HepG2 (cell line): ENCODE results near the gene PGP. TPM values are rescaled to one million over a fixed set of nuclear protein-coding genes. Genes with fewer than 3 reads are reported as not detected.

Source experiments
- ATF7 ChIP-seq, 2 experiments: fragments of 450-650 bp in 1 of 2; sonication (generic) in 1 of 2; formaldehyde crosslinking in 1 of 2; IDR thresholded peaks; 2 replicates each; pipeline versions ENCODE4 v1.4.0 to v1.6.1; 2016 to 2020; ENCODE audit warnings: antibody characterized with exemption in 1 of 2, mild to moderate bottlenecking in 1 of 2, missing genetic modification reagents in 1 of 2
- KAT2B ChIP-seq: fragments of 150-350 bp; IDR thresholded peaks from 2 replicates; pipeline ENCODE4 v1.6.1; 2014; ENCODE audit warnings: low read depth, low read length, borderline replicate concordance
- MXD4 ChIP-seq: IDR thresholded peaks from 2 replicates; pipeline ENCODE4 v1.6.1; 2016; ENCODE audit warnings: mild to moderate bottlenecking, missing biosample characterization, missing genetic modification reagents
- NCOA1 ChIP-seq: sonication (generic); formaldehyde crosslinking; IDR thresholded peaks from 2 replicates; pipeline ENCODE4 v1.9.0; 2021; ENCODE audit warnings: missing genetic modification reagents
- NR2F1 ChIP-seq, 2 experiments: fragments of 450-650 bp in 1 of 2; formaldehyde crosslinking in 1 of 2; IDR thresholded peaks; 2 replicates each; pipeline versions ENCODE4 v1.5.0 to v1.6.1; 2016 to 2020; ENCODE audit warnings: mild to moderate bottlenecking in 1 of 2, missing compliant biosample characterization in 1 of 2, missing genetic modification reagents in 1 of 2, moderate library complexity in 1 of 2
- SNRNP70 ChIP-seq: fragments of 200-400 bp; formaldehyde crosslinking; IDR thresholded peaks from 2 replicates; pipeline ENCODE4 v1.6.1; 2017; ENCODE audit warnings: mild to moderate bottlenecking, low read depth, low read length, moderate library complexity
- SOX13 ChIP-seq, 3 experiments: fragments of 450-650 bp in 1 of 3; sonication (generic) in 1 of 3; formaldehyde crosslinking in 1 of 3; IDR thresholded peaks in 2 of 3; conservative IDR thresholded peaks in 1 of 3; 2 replicates each; pipeline versions ENCODE4 v1.5.0 to v1.6.1; 2016 to 2020; ENCODE audit warnings: antibody characterized with exemption in 1 of 3, mild to moderate bottlenecking in 1 of 3, missing compliant biosample characterization in 1 of 3, missing genetic modification reagents in 1 of 3, moderate library complexity in 1 of 3
- ZNF121 ChIP-seq: sonication (generic); formaldehyde crosslinking; IDR thresholded peaks from 2 replicates; pipeline ENCODE4 v1.5.0; 2020; ENCODE audit warnings: mild to moderate bottlenecking, missing genetic modification reagents
- ZNF562 ChIP-seq: sonication (generic); formaldehyde crosslinking; IDR thresholded peaks from 2 replicates; pipeline ENCODE4 v1.8.0; 2022; ENCODE audit warnings: missing genetic modification reagents, borderline replicate concordance
- ZNF619 ChIP-seq: sonication (generic); formaldehyde crosslinking; IDR thresholded peaks from 2 replicates; pipeline ENCODE4 v1.4.0; 2020; ENCODE audit warnings: mild to moderate bottlenecking, missing genetic modification reagents
- polyA plus RNA-seq, 8 experiments: library from polyadenylated mRNA; depleted of rRNA in 3 of 8; stranded (reverse) in 7 of 8; unstranded in 1 of 8; fragments of >200 nt; fragmentation: Illumina TruSeq in 4 of 8; extraction: Trizol in 4 of 8; gene quantifications; 2 replicates each; pipeline versions ENCODE4 v1.2.1 to v1.2.3, GENCODE V29; 2011 to 2016; ENCODE audit warnings: low read depth in 4 of 8, missing spikeins in 1 of 8, mixed read lengths in 1 of 8; ENCODE audit not compliant: insufficient read depth in 1 of 8
- total RNA-seq, 5 experiments: library from RNA; depleted of rRNA; stranded (reverse); fragments of >200 nt; fragmentation: Illumina TruSeq; extraction: Trizol; gene quantifications; 2 replicates each; pipeline ENCODE4 v1.2.3, GENCODE V29; 2016; ENCODE audit warnings: low read depth in 1 of 5
- TF ChIP-seq, protein P1 (sequence below): sonication (generic); formaldehyde crosslinking; IDR thresholded peaks from 2 replicates; pipeline ENCODE4 v1.8.1; 2023; ENCODE audit warnings: mild to moderate bottlenecking, inconsistent platforms, moderate library complexity, missing genetic modification reagents, borderline replicate concordance
- TF ChIP-seq, protein P2 (sequence below): sonication (generic); formaldehyde crosslinking; IDR thresholded peaks from 2 replicates; pipeline ENCODE4 v1.4.0; 2020; ENCODE audit warnings: missing genetic modification reagents, borderline replicate concordance
- TF ChIP-seq, protein P3 (sequence below): sonication (generic); formaldehyde crosslinking; IDR thresholded peaks from 2 replicates; pipeline ENCODE4 v1.5.0; 2020; ENCODE audit warnings: mild to moderate bottlenecking, missing genetic modification reagents
- TF ChIP-seq, protein P4 (sequence below), 2 experiments: IDR thresholded peaks; 2 replicates each; pipeline ENCODE4 v1.6.1; 2011 to 2012; ENCODE audit warnings: low read length in 2 of 2, borderline replicate concordance in 1 of 2, low read depth in 1 of 2, mild to moderate bottlenecking in 1 of 2, moderate library complexity in 1 of 2

Gene PGP
- total and polyA plus RNA-seq, 2 of the 13 experiments (the other 11 are each of a cell fraction or from before 2014, with no cell fraction given), result 7.3 to 18.3 TPM

DNA sequence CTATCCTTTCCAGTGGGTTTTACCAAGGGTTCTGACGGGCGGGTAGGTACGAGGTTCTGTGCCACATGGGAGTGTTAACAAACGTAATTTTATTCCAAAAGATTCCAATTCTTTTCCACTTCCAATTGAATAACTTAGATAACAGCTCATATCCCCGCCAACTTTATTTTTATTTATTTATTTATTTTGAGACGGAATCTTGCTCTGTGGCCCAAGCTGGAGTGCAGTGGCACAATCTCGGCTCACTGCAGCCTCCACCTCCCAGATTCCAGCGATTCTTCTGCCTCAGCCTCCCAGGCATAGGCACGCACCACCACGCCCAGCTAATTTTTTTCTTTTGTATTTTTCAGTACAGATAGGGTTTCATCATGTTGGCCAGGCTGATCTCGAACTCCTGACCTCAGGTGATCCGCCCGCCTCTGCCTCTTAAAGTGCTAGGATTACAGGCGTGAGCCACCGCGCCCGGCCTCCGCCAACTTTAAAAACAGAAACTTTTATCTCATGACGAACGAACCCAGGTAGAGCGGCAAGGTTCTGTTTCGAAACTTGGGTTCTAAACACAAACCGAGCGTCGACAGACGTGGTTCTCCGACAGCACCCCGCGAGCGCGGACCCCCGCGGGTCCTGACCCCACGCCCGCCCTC is 36.1 kb upstream of the PGP start (continued):
- TF ChIP-seq, protein P1, sequence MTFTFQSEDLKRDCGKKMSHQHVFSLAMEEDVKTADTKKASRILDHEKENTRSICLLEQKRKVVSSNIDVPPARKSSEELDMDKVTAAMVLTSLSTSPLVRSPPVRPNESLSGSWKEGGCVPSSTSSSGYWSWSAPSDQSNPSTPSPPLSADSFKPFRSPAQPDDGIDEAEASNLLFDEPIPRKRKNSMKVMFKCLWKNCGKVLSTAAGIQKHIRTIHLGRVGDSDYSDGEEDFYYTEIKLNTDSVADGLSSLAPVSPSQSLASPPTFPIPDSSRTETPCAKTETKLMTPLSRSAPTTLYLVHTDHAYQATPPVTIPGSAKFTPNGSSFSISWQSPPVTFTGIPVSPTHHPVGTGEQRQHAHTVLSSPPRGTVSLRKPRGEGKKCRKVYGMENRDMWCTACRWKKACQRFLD (CRISPR knock-in tag), result no peak
- TF ChIP-seq MXD4 (no peak), KAT2B (no peak), ATF7 (IDR thresholded peaks at IDR 0.05) (no peak), ATF7 (CRISPR knock-in tag; IDR thresholded peaks at IDR 0.05) (no peak), ZNF121 (CRISPR knock-in tag) (no peak), NCOA1 (CRISPR knock-in tag) (no peak; the same call in 1 of the 2 replicates), ZNF619 (CRISPR knock-in tag) (no peak), SNRNP70 (no peak), NR2F1 (CRISPR knock-in tag; IDR thresholded peaks at IDR 0.05) (peak in 1 of 2 experiments; percentile 31; a peak in 1 of 4 replicates), SOX13 (IDR thresholded peaks at IDR 0.05) (no peak), SOX13 (CRISPR knock-in tag; conservative IDR thresholded peaks at IDR 0.05 in 1 of 2, IDR thresholded peaks at IDR 0.05 in 1 of 2) (no peak), ZNF562 (CRISPR knock-in tag) (no peak)
- TF ChIP-seq, protein P2, sequence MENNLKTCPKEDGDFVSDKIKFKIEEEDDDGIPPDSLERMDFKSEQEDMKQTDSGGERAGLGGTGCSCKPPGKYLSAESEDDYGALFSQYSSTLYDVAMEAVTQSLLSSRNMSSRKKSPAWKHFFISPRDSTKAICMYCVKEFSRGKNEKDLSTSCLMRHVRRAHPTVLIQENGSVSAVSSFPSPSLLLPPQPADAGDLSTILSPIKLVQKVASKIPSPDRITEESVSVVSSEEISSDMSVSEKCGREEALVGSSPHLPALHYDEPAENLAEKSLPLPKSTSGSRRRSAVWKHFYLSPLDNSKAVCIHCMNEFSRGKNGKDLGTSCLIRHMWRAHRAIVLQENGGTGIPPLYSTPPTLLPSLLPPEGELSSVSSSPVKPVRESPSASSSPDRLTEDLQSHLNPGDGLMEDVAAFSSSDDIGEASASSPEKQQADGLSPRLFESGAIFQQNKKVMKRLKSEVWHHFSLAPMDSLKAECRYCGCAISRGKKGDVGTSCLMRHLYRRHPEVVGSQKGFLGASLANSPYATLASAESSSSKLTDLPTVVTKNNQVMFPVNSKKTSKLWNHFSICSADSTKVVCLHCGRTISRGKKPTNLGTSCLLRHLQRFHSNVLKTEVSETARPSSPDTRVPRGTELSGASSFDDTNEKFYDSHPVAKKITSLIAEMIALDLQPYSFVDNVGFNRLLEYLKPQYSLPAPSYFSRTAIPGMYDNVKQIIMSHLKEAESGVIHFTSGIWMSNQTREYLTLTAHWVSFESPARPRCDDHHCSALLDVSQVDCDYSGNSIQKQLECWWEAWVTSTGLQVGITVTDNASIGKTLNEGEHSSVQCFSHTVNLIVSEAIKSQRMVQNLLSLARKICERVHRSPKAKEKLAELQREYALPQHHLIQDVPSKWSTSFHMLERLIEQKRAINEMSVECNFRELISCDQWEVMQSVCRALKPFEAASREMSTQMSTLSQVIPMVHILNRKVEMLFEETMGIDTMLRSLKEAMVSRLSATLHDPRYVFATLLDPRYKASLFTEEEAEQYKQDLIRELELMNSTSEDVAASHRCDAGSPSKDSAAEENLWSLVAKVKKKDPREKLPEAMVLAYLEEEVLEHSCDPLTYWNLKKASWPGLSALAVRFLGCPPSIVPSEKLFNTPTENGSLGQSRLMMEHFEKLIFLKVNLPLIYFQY (CRISPR knock-in tag), result no peak
- TF ChIP-seq, protein P3, sequence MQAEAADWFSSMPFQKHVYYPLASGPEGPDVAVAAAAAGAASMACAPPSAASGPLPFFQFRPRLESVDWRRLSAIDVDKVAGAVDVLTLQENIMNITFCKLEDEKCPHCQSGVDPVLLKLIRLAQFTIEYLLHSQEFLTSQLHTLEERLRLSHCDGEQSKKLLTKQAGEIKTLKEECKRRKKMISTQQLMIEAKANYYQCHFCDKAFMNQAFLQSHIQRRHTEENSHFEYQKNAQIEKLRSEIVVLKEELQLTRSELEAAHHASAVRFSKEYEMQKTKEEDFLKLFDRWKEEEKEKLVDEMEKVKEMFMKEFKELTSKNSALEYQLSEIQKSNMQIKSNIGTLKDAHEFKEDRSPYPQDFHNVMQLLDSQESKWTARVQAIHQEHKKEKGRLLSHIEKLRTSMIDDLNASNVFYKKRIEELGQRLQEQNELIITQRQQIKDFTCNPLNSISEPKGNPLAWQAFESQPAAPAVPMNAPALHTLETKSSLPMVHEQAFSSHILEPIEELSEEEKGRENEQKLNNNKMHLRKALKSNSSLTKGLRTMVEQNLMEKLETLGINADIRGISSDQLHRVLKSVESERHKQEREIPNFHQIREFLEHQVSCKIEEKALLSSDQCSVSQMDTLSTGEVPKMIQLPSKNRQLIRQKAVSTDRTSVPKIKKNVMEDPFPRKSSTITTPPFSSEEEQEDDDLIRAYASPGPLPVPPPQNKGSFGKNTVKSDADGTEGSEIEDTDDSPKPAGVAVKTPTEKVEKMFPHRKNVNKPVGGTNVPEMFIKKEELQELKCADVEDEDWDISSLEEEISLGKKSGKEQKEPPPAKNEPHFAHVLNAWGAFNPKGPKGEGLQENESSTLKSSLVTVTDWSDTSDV (CRISPR knock-in tag), result no peak
- TF ChIP-seq, protein P4, sequence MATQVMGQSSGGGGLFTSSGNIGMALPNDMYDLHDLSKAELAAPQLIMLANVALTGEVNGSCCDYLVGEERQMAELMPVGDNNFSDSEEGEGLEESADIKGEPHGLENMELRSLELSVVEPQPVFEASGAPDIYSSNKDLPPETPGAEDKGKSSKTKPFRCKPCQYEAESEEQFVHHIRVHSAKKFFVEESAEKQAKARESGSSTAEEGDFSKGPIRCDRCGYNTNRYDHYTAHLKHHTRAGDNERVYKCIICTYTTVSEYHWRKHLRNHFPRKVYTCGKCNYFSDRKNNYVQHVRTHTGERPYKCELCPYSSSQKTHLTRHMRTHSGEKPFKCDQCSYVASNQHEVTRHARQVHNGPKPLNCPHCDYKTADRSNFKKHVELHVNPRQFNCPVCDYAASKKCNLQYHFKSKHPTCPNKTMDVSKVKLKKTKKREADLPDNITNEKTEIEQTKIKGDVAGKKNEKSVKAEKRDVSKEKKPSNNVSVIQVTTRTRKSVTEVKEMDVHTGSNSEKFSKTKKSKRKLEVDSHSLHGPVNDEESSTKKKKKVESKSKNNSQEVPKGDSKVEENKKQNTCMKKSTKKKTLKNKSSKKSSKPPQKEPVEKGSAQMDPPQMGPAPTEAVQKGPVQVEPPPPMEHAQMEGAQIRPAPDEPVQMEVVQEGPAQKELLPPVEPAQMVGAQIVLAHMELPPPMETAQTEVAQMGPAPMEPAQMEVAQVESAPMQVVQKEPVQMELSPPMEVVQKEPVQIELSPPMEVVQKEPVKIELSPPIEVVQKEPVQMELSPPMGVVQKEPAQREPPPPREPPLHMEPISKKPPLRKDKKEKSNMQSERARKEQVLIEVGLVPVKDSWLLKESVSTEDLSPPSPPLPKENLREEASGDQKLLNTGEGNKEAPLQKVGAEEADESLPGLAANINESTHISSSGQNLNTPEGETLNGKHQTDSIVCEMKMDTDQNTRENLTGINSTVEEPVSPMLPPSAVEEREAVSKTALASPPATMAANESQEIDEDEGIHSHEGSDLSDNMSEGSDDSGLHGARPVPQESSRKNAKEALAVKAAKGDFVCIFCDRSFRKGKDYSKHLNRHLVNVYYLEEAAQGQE (IDR thresholded peaks at IDR 0.05; ENCODE audit: borderline replicate concordance in 1 of 2, low read depth in 1 of 2, low read length in 2 of 2), result no peak
